ENCODE data around the gene COL6A5. TPM values are rescaled to one million over a fixed set of nuclear protein-coding genes. Genes with fewer than 3 reads are reported as not detected.

The COL6A5 gene
- total and polyA plus RNA-seq, 2 of the 13 experiments (the other 11 are each of a cell fraction or from before 2014, with no cell fraction given) = not detected

GRCh38 chr3:130340766-130341165, 4.7 kb upstream of the COL6A5 start:
- Histone ChIP-seq H3K4me2 (ENCODE audit: low read depth, low read length) (no peak overlapping the region), H3K27me3 (ENCODE audit: control insufficient read depth in 1 of 2, insufficient read depth in 2 of 2, low read length in 2 of 2) (peaks cover 0 to 12% of the 10 kb centered on the region in 2 experiments; a peak in 3 of 5 replicates), H3K9me3 (ENCODE audit: low read length) (no peaks in the 10 kb centered on the region), H2AFZ (ENCODE audit: low read length) (no peak overlapping the region), H3K4me3 (replicated peaks in 1 of 3; ENCODE audit: insufficient read depth in 1 of 3, low read depth in 2 of 3, low read length in 3 of 3) (no peak overlapping the region), H3K27ac (ENCODE audit: extremely low read length, insufficient read depth, low read length) (no peak overlapping the region), H4K20me1 (ENCODE audit: insufficient read depth, low read length) (no peaks in the 10 kb centered on the region), H3K4me1 (ENCODE audit: insufficient read depth, low read length) (no peaks in the 10 kb centered on the region), H3K9ac (ENCODE audit: insufficient read depth, low read depth, low read length) (no peak overlapping the region), H3K36me3 (replicated peaks in 1 of 2; ENCODE audit: control insufficient read depth in 1 of 2, insufficient read depth in 2 of 2, low read length in 2 of 2) (no peaks in the 10 kb centered on the region), H3K79me2 (ENCODE audit: insufficient read depth, low read length) (no peaks in the 10 kb centered on the region)
- TF ChIP-seq PHF21A (CRISPR knock-in tag; IDR thresholded peaks at IDR 0.05) (no peak), THYN1 (CRISPR knock-in tag; IDR thresholded peaks at IDR 0.05; ENCODE audit: borderline replicate concordance, low read depth) (no peak), KLF13 (CRISPR knock-in tag; IDR thresholded peaks at IDR 0.05) (no peak), ZBTB44 (CRISPR knock-in tag; IDR thresholded peaks at IDR 0.05) (no peak), RARA (CRISPR knock-in tag; IDR thresholded peaks at IDR 0.05) (no peak), NCOA2 (CRISPR knock-in tag; IDR thresholded peaks at IDR 0.05) (no peak)
- in situ Hi-C loops (cut with HindIII; ENCODE audit: extremely low pct_ligation_motif_present, low pct_unique_long_range_greater_than_20kb) = no loop called here
- FAIRE-seq = no peak
- whole genome bisulfite sequencing (ENCODE audit: low lambda C conversion rate) = 40% methylated on average over 1 of the region's 1 CpG
- no TSS peak for BruUV-seq (replicated peaks)
- ChIA-PET CTCF (ENCODE audit: low intra/inter-chr PET ratio, low total read pairs) (no interaction called here), POLR2A (no interaction called here)
- intact Hi-C loops (cut with micrococcal nuclease; ENCODE audit: unreplicated experiment) = no loop called here
- DNase-seq (ENCODE audit: low spot score) = no peak
- no peak for ATAC-seq

DNA sequence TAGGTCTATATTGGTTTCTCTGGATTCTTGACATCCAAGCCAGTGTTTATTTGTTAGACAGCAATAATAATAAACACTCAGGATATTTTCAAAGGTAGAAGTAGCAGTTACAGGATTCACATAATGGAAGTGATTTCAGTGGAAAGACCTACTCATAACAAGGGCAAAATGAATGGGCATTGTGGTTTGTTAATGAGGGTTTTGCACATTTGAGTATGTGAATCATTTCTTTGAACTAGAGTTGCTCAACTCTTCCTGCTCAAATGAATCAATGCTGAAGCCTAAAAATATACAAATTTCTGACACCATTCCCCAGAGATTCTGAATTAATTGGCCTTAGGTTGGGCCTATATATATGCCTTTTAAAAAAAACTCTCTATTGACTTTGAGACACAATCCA, 4.1 kb upstream of the COL6A5 start:
- CTCF ChIA-PET (ENCODE audit: low intra/inter-chr PET ratio, low total read pairs) = no interaction called here
- no peaks in the 10 kb centered on the region for H4K20me1 ChIP-seq (ENCODE audit: insufficient read depth, low read length)
- no peak overlapping the region for H3K4me3 ChIP-seq (replicated peaks in 1 of 3; ENCODE audit: insufficient read depth in 1 of 3, low read depth in 2 of 3, low read length in 3 of 3)
- H3K9ac ChIP-seq (ENCODE audit: insufficient read depth, low read depth, low read length) = no peak overlapping the region
- in situ Hi-C loops (cut with HindIII; ENCODE audit: extremely low pct_ligation_motif_present, low pct_unique_long_range_greater_than_20kb) (no loop called here), intact Hi-C loops (cut with micrococcal nuclease; ENCODE audit: unreplicated experiment) (no loop called here)
- no peaks in the 10 kb centered on the region for H3K79me2 ChIP-seq (ENCODE audit: insufficient read depth, low read length)
- H3K27ac ChIP-seq (ENCODE audit: extremely low read length, insufficient read depth, low read length) = no peak overlapping the region
- DNase-seq (ENCODE audit: low spot score) = no peak
- H3K27me3 ChIP-seq (ENCODE audit: control insufficient read depth in 1 of 2, insufficient read depth in 2 of 2, low read length in 2 of 2) = peaks cover 0 to 15% of the 10 kb centered on the region in 2 experiments; a peak in 3 of 5 replicates
- no peak overlapping the region for H2AFZ ChIP-seq (ENCODE audit: low read length)
- no peaks in the 10 kb centered on the region for H3K4me1 ChIP-seq (ENCODE audit: insufficient read depth, low read length)
- no peak overlapping the region for H3K4me2 ChIP-seq (ENCODE audit: low read depth, low read length)
- no peaks in the 10 kb centered on the region for H3K36me3 ChIP-seq (replicated peaks in 1 of 2; ENCODE audit: control insufficient read depth in 1 of 2, insufficient read depth in 2 of 2, low read length in 2 of 2)
- BruUV-seq (replicated peaks) = no TSS peak
- no peak for ATAC-seq
- no peak for FAIRE-seq
- POLR2A ChIA-PET = no interaction called here
- H3K9me3 ChIP-seq (ENCODE audit: low read length) = no peaks in the 10 kb centered on the region
- TF ChIP-seq ZNF350 (CRISPR knock-in tag; IDR thresholded peaks at IDR 0.05; ENCODE audit: borderline replicate concordance, low read depth) = no peak
- TF ChIP-seq, protein P1, sequence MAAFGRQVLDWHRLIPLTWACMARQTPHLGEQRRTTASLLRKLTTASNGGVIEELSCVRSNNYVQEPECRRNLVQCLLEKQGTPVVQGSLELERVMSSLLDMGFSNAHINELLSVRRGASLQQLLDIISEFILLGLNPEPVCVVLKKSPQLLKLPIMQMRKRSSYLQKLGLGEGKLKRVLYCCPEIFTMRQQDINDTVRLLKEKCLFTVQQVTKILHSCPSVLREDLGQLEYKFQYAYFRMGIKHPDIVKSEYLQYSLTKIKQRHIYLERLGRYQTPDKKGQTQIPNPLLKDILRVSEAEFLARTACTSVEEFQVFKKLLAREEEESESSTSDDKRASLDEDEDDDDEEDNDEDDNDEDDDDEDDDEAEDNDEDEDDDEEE (CRISPR knock-in tag; IDR thresholded peaks at IDR 0.05) = no peak
- no peak for TF ChIP-seq EEA1 (CRISPR knock-in tag; IDR thresholded peaks at IDR 0.05; ENCODE audit: borderline replicate concordance)
- no peak for TF ChIP-seq ZNF530 (CRISPR knock-in tag; IDR thresholded peaks at IDR 0.05; ENCODE audit: low read depth)
- TF ChIP-seq, protein P2, sequence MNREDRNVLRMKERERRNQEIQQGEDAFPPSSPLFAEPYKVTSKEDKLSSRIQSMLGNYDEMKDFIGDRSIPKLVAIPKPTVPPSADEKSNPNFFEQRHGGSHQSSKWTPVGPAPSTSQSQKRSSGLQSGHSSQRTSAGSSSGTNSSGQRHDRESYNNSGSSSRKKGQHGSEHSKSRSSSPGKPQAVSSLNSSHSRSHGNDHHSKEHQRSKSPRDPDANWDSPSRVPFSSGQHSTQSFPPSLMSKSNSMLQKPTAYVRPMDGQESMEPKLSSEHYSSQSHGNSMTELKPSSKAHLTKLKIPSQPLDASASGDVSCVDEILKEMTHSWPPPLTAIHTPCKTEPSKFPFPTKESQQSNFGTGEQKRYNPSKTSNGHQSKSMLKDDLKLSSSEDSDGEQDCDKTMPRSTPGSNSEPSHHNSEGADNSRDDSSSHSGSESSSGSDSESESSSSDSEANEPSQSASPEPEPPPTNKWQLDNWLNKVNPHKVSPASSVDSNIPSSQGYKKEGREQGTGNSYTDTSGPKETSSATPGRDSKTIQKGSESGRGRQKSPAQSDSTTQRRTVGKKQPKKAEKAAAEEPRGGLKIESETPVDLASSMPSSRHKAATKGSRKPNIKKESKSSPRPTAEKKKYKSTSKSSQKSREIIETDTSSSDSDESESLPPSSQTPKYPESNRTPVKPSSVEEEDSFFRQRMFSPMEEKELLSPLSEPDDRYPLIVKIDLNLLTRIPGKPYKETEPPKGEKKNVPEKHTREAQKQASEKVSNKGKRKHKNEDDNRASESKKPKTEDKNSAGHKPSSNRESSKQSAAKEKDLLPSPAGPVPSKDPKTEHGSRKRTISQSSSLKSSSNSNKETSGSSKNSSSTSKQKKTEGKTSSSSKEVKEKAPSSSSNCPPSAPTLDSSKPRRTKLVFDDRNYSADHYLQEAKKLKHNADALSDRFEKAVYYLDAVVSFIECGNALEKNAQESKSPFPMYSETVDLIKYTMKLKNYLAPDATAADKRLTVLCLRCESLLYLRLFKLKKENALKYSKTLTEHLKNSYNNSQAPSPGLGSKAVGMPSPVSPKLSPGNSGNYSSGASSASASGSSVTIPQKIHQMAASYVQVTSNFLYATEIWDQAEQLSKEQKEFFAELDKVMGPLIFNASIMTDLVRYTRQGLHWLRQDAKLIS (CRISPR knock-in tag; IDR thresholded peaks at IDR 0.05) = no peak
